Prostate gland (tissue), 2 donors: ENCODE data around the gene LRRC8A.
"Not testable (repeated sequence)": the region's sequence is repeated elsewhere in the genome, so short reads cannot be mapped to it uniquely, and the experiment has no call there.

ENCODE experiments used
- CTCF ChIP-seq, 4 experiments: fragments of 200-600 bp in 2 of 4; fragments of 450-650 bp in 2 of 4; sonication (generic) in 2 of 4; IDR thresholded peaks; 1 replicate in 3 of 4; 2 replicates in 1 of 4; pipeline ENCODE4 v1.5.1; 2016 to 2019; ENCODE audit warnings: antibody characterized with exemption in 4 of 4, mild to moderate bottlenecking in 2 of 4, moderate library complexity in 2 of 4
- POLR2AphosphoS5 ChIP-seq: sonication (generic); formaldehyde crosslinking; IDR thresholded peaks from one replicate; pipeline ENCODE4 v1.6.1; 2017; ENCODE audit warnings: antibody characterized with exemption

- TF ChIP-seq POLR2AphosphoS5; CTCF (IDR thresholded peaks at IDR 0.05): not testable (repeated sequence)
Measured at GRCh38 chr9:128944966-128945365, 63.0 kb downstream of the LRRC8A start.
